ENCODE results near the gene SETD3.
A peak's percentile ranks its signal among the peaks of the same experiment; 100 is the strongest.

Gene SETD3

GRCh38 chr14:99506276-99506675 is 25.6 kb upstream of the SETD3 start:
- no peak for TF ChIP-seq CTCF (IDR thresholded peaks at IDR 0.05; ENCODE audit: insufficient read depth, low read depth, low read length, missing control alignments)
- no peak overlapping the region for H3K4me3 ChIP-seq (ENCODE audit: low read length)
- no peak for DNase-seq (ENCODE audit: low read depth)

- no peak for TF ChIP-seq CTCF (IDR thresholded peaks at IDR 0.05; ENCODE audit: insufficient read depth, low read depth, low read length, missing control alignments)
- no peak for DNase-seq (ENCODE audit: low read depth)
- no peak overlapping the region for H3K4me3 ChIP-seq (ENCODE audit: low read length)
Observed at GRCh38 chr14:99505089-99505488, 24.4 kb upstream of the SETD3 start.

- no peak for DNase-seq (ENCODE audit: low read depth)
Observed at GRCh38 chr14:99503848-99504453, 23.3 kb upstream of the SETD3 start.

GRCh38 chr14:99502989-99503421 is 22.3 kb upstream of the SETD3 start:
- H3K4me3 ChIP-seq (ENCODE audit: low read length): no peak overlapping the region
- no peak for DNase-seq (ENCODE audit: low read depth)
- no peak for TF ChIP-seq CTCF (IDR thresholded peaks at IDR 0.05; ENCODE audit: insufficient read depth, low read depth, low read length, missing control alignments)

More at GRCh38 chr14:99503848-99504453, 23.3 kb upstream of the SETD3 start:
- no peak for TF ChIP-seq CTCF (IDR thresholded peaks at IDR 0.05; ENCODE audit: insufficient read depth, low read depth, low read length, missing control alignments)
- H3K4me3 ChIP-seq (ENCODE audit: low read length): no peak overlapping the region

- no peak for TF ChIP-seq CTCF (IDR thresholded peaks at IDR 0.05; ENCODE audit: insufficient read depth, low read depth, low read length, missing control alignments)
- no peak overlapping the region for H3K4me3 ChIP-seq (ENCODE audit: low read length)
- DNase-seq (ENCODE audit: low read depth): no peak
Observed at GRCh38 chr14:99497894-99498293, 17.2 kb upstream of the SETD3 start.

- DNase-seq (ENCODE audit: low read depth): no peak
- H3K4me3 ChIP-seq (ENCODE audit: low read length): no peak overlapping the region
- TF ChIP-seq CTCF (IDR thresholded peaks at IDR 0.05; ENCODE audit: insufficient read depth, low read depth, low read length, missing control alignments): no peak
Observed at GRCh38 chr14:99497341-99497740, 16.7 kb upstream of the SETD3 start.

GRCh38 chr14:99484106-99484505 is 3.4 kb upstream of the SETD3 start:
- peak; percentile 78 for DNase-seq (ENCODE audit: low read depth)
- no peak for TF ChIP-seq CTCF (IDR thresholded peaks at IDR 0.05; ENCODE audit: insufficient read depth, low read depth, low read length, missing control alignments)
- H3K4me3 ChIP-seq (ENCODE audit: low read length): no peak overlapping the region

Data from epithelial cell of esophagus (primary cell).